Measurements from ENCODE around the gene XXYLT1. TPM values are rescaled to one million over a fixed set of nuclear protein-coding genes. Genes with fewer than 3 reads are reported as not detected.

XXYLT1 gene, protein sequence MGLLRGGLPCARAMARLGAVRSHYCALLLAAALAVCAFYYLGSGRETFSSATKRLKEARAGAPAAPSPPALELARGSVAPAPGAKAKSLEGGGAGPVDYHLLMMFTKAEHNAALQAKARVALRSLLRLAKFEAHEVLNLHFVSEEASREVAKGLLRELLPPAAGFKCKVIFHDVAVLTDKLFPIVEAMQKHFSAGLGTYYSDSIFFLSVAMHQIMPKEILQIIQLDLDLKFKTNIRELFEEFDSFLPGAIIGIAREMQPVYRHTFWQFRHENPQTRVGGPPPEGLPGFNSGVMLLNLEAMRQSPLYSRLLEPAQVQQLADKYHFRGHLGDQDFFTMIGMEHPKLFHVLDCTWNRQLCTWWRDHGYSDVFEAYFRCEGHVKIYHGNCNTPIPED
- 10 to 100 TPM in 3 of 4 donors, 1 to 10 TPM in 1; 7.5 to 19.4 (median 10.6) TPM for total RNA-seq

DNA sequence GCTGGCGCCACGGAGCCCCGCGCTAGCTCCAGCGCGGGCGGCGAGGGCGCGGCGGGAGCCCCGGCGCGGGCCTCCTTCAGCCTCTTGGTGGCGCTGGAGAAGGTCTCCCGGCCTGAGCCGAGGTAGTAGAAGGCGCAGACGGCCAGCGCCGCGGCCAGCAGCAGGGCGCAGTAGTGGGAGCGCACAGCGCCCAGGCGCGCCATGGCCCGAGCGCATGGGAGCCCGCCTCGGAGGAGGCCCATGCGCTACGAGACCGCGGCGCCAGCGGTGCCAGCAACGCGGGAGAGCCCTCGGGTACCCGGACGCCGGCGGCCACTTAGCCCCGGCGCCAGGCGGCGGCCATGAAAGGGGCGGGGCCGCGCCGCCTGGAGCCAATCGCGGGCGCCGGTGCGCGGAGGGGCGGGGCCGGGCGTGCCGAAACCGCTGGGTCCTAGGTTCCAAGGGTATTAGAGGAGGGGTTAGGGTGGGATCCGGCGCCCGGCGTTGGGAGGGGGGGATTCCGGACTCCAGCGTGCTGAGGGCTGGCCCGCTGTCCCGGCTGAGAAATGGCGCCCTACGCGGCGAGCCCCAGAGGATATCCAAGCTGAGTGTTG, at the start of gene XXYLT1:
TSS of gene XXYLT1 (minus strand) at position 343 of the 593 bp plus-strand sequence. CDS start at position 242, 101 bp downstream.
- TF ChIP-seq, protein P1, sequence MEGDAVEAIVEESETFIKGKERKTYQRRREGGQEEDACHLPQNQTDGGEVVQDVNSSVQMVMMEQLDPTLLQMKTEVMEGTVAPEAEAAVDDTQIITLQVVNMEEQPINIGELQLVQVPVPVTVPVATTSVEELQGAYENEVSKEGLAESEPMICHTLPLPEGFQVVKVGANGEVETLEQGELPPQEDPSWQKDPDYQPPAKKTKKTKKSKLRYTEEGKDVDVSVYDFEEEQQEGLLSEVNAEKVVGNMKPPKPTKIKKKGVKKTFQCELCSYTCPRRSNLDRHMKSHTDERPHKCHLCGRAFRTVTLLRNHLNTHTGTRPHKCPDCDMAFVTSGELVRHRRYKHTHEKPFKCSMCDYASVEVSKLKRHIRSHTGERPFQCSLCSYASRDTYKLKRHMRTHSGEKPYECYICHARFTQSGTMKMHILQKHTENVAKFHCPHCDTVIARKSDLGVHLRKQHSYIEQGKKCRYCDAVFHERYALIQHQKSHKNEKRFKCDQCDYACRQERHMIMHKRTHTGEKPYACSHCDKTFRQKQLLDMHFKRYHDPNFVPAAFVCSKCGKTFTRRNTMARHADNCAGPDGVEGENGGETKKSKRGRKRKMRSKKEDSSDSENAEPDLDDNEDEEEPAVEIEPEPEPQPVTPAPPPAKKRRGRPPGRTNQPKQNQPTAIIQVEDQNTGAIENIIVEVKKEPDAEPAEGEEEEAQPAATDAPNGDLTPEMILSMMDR (IDR thresholded peaks at IDR 0.05; ENCODE audit: low read depth): no peak

DNA sequence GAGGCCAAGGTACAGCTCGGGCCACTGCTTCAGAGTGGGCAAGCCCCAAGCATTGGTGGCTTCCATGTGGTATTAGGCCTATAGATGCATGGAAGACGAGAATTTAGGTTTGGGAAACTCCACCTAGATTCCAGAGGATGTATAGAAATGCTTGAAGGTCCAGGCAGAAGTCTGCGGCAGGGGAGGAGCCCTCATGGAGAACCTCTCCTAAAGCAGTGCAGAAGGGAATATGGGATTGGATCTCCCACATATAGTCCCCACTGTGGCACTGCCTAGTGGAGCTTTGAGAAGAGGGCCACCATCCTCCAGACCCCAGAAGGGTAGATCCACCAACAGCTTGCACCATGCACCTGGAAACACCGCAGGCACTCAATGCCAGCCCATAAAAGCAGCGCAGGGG, 48.1 kb upstream of the XXYLT1 start:
- TF ChIP-seq, protein P1 (IDR thresholded peaks at IDR 0.05; ENCODE audit: low read depth): no peak

DNA sequence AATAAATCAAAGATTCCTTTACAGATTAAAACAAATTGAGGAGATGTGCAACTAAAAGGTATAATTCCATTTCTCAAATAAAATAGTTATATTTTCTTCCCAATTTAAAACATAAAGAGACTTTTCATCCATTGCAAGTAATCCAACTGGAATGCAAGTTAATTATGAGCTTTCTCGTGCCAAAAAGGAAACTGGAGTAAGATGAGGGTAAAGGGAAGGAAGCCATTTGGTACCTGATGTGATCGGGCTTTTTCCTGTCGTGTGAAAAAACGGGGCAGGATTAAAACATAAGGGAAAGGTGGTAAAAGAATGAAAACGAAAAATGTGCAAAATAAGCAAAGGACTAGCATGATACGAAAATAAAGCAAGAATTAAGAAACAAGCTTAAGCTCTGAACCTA, 41.8 kb upstream of the XXYLT1 start:
- TF ChIP-seq, protein P1 (IDR thresholded peaks at IDR 0.05; ENCODE audit: low read depth): no peak

DNA sequence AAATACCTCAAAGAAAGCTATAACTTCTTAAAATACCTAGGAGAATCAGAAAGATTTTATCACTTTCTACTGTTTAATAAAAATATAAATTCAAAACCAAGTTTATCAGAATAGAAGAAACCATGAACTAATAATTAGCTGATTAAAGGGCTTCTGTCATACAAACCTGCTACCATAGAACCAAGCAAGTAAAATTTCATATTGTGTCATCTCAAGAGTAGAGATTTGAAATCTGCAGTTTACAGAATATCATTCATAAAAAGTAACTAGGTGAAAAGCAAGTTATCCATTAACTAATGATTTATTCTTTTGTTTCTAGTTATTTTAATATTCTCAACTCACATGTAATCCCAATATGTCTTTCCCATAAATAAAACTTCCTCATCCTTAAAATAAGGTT, 36.8 kb upstream of the XXYLT1 start:
- TF ChIP-seq, protein P1 (IDR thresholded peaks at IDR 0.05; ENCODE audit: low read depth): no peak

DNA sequence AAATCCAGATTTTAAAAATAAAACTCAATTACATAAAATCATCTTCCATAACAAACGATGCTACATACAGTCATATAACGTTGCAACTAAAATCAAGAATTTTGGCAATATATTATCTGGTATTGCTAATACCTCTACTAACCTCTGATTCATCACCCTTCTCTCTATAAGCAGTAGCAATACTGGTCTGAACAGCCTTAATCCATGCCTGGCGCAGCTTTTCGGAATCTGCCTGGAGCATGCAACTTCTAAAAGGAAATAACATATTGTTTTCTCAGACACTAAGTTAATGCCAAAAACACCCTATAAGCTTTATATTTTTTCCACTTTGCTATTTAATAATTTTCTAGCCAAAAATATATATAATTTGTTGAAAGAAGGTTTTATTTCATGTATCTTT, 35.4 kb upstream of the XXYLT1 start:
- TF ChIP-seq, protein P1 (IDR thresholded peaks at IDR 0.05; ENCODE audit: low read depth): no peak

DNA sequence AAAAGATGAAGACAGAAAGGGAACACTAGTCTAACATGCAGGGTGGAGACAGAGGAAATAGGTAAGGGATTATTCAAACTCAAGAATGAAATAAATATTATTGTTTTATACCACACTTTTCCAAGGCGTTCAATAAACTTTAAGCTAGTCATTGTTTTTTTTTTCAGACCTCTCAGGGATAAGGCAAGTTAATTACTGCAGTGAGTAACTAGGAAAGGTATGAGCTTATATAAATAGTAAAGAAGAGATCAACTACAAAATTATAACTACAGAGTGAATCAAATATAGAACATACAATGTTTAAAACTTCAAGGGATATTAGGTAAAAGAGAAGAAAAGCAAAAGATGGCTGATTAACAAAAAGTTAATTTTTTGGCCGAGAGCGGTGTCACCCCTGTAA, 31.5 kb upstream of the XXYLT1 start:
- TF ChIP-seq, protein P1 (IDR thresholded peaks at IDR 0.05; ENCODE audit: low read depth): no peak

DNA sequence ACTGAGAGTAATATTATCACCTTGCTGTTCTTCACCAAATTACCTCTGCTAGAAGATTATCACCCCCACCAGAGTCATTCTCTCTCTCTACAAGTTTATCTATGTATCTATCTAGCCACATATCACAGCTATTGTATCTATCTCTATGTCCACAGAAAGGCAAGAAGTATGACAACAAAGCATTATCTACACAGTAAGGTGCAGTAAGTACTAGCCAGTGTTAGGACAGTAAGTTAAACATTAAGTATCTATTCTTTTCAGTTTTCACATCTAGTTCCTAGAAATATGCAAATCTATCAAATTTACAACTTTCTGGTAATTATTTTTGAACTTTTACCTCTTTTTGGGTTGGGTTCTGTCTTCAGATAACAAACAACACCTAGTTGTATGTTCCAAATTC, 26.5 kb upstream of the XXYLT1 start:
- TF ChIP-seq, protein P1 (IDR thresholded peaks at IDR 0.05; ENCODE audit: low read depth): no peak
